GM18505 (cell line): ENCODE data around the gene RARRES1.

ENCODE experiments used
- ATAC-seq: cut with Tn5 transposase; IDR thresholded peaks from one replicate; pipeline ENCODE4 v1.9.1; 2021; ENCODE audit not compliant: unreplicated experiment
- POLR2A ChIP-seq: IDR thresholded peaks from 4 replicates; pipeline ENCODE4 v1.6.1; 2011; ENCODE audit warnings: borderline replicate concordance; ENCODE audit not compliant: insufficient read depth, insufficient read length; ENCODE audit errors: extremely low read depth

RARRES1 gene

DNA sequence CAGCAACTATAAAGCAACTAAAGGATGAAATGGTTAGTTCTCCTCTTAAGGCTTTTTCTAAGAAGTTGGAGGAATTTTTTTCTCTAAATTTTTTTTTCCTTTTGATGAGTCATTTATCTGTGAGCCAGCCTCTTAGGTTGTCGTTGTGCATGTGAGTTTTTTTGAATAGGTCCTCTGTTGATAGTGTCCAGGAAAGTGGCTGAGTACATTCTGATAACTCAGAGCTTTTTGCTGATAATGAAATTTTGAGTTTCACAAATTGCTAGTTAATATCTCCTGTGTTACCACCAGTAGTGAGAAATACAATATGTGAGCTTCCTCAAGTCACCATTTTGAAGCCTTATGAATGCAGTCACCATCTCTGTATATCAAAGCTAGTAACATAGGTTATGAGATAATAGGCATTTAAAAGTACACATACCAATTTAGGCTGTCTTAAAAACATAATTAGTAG lies 52.7 kb downstream of the RARRES1 start:
- TF ChIP-seq POLR2A = no peak
- ATAC-seq = no peak

DNA sequence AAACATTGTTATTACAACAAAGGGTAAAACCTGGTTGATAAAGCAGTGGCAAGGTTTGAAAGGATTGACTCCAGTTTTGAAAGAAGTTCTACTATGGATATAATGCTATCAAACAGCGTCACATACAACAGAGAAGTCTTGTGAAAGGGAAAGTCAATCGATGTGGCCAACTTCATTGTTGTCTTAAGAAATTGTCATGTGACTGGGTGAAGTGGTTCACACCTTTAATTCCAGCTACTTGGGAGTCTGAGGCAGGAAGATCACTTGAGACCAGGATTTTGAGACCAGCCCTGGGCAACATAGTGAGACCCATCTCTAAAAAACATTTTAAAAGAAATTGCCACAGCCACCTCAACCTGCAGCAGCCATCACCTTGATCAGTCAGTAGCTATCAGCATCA lies 53.6 kb downstream of the RARRES1 start:
- no peak for TF ChIP-seq POLR2A
- ATAC-seq = no peak

DNA sequence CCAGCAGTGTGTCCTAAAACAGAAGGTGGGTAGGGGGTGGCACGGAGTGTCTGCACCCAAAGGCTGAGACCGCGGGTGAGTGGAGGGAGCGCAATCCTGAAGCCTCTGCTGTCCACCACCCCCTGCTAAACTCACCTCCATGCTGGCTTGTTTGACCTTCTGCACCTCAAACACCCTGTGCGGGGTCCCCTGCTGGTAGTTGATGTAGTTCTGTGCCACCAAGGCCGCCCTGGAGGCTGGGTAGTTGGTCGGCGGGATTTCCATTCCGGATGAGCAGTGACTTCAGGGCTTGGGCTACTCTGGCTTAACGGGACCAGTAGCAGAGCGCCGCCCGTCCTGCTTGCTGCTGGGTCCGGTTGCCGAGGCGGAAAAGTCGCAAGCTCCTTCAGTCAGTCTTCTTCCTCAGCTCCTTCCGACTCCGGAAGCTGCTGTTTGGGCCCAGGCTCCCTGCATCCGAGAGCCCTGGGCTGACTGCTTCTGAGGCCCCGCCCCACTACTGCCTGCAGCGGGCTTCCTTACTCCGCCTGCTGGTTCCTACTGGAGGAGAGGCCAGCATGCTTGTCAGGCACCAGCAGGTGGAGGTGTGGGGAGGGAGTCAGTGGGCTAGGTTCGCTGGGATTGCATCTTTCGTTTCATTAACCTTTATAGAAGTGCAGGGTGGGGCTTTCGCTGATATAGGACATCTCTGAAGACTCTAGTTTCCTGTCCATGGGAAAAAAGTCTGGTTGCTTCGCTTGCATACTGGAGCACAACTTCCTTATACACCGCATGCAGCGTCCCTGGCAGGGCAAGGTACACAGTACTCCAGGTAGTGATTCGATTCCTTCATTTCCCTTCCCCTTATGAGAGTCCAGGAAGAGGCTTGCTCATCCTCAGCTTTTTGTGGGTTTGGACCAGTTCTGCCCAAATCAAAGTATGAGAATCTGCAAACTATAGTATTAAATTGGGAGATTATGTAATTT lies 59.8 kb downstream of the RARRES1 start, which contains the start of gene LXN:
LXN (minus strand) TSS at position 434 of the 962 bp plus-strand sequence; CDS start at position 264, 170 bp downstream.
- ATAC-seq = peak; percentile 100
- peak; percentile 81 for TF ChIP-seq POLR2A

GRCh38 chr3:158671821-158672214 lies 60.4 kb downstream of the RARRES1 start:
- no peak for ATAC-seq
- no peak for TF ChIP-seq POLR2A

DNA sequence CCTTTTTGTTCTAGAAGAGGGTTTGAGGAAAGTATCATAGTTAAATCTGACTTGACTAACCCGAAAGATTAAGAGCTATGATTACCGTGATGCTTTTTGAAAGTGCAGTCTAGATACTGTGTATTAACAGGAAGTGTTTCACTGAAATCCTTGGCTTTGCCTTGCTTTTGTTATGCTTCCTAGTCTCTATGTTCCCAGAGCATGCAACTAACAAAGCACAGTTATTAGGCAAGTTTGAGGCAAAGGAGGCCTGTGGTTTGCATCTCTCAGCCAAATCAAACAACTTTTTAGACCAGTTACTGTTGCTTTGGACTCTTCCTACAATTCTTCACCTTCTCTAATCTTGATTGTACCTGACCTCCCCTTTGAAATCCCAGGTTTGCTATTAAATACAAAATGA lies 63.8 kb downstream of the RARRES1 start:
- ATAC-seq = no peak
- no peak for TF ChIP-seq POLR2A

DNA sequence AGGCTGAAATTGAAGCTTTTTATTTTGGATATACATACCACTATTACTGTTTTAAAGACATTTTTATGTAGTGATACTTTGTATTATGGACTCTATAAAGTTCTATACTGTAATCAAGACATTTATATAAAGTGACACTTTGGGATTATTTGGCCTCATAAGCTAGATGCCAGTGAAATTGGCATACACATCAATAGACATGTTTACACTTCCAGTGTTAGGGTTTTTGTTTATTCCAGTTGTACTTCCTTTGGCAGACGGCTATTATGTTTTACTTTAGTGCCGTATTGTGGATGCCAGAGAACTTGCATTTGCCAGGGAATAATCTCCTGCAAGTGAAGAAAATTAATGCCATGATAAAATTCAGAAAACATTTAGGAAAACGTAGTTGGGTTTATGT lies 65.8 kb downstream of the RARRES1 start:
- no peak for TF ChIP-seq POLR2A
- no peak for ATAC-seq

DNA sequence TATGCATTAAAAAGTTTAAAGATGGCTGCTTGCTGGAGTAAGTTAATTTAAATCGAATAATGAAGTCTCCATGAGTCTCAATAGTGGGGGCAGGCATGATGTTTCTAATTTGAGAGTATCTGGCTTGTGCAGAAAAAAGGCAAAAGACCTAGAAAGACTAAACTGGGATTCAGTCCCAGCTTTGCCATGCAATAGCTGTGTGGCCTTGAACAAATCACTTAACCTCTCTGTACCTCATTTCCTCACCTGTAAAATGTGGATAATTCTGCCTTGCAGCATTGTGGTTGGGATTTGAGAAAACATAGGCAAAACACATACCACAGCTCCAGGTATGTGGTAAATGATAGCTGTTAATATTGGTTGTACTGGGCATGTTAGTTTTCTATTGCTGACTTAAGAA lies 68.4 kb downstream of the RARRES1 start:
- no peak for TF ChIP-seq POLR2A
- no peak for ATAC-seq

- TF ChIP-seq POLR2A = no peak
- ATAC-seq = no peak
Measured at GRCh38 chr3:158663246-158663645, 69.0 kb downstream of the RARRES1 start.

- ATAC-seq = no peak
- no peak for TF ChIP-seq POLR2A
Measured at GRCh38 chr3:158660711-158661110, 71.5 kb downstream of the RARRES1 start.

DNA sequence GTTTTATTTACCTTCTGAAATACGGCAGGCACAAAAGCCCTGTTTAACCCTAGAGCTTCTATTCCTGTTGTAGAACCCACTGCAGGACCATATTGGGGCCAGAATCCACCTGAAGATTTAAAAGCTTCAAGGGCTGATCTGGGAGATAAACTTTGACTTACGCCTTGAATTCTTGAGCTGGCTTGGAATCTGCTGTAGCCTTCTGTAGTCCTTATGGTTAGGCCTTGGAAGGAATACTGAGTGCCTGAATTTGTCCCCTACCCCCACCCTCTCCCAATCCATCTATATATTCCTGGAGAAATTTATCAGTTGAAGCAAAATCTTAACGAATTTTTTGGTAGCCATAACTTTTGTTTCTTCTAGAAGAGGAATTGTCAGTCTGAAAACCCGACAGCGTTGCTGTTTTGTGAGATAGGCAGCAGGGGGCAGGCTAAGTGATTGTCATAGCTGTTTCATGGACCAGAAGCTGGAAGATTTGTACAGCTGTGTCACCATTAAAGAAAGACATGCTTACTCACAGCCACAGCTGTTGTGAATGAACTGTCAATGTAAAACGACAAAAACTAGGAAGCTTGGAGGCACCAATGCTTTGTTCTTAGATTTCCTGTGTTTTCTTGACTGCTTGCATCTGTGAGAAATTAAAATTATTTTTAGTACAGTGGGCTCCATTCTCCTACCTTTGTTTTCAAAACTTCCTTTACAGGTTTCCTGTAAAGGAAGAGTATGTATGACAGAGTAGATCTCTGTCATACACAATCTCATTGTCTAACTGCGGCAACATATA lies 72.6 kb downstream of the RARRES1 start:
- ATAC-seq = peak; percentile 95
- no peak for TF ChIP-seq POLR2A

GRCh38 chr3:158658889-158659288 lies 73.4 kb downstream of the RARRES1 start:
- TF ChIP-seq POLR2A = no peak
- no peak for ATAC-seq

DNA sequence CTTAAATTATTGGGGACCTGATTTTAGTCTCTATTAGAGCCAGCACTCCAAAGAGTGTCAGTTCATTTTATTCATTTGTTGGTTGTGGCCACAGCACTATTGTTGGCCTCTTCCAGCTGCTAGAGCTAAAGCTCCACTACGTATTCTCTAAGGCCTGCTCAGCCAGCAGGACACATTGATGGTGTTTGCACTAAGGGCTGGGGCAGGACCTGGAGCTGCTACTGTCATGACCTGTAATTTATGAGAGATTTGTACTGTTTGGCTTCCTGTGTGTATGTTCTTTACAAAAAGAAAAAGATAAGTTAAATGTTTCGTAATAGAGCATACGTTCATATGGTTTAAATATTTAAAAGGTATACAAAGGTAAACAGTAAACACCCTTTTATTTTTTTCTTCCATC lies 79.8 kb downstream of the RARRES1 start:
- no peak for TF ChIP-seq POLR2A
- ATAC-seq = no peak

DNA sequence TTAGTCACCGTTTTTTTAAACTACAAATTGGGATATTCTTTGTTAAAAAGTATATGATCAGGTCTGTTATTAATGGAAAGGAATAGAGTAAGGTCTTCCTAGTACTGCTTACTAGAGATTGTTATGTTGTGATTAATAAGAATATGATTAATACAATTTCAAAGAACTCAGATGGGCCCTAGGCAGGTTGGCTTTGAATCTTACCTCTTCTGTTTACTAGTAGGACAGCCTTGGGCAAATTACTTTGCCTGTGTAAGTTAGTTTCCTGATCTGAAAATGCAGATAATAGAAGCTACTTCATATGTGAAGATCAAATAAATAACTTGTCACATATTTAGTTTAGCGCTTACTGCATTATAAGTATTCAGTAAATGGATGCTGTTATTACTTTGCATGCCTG lies 81.1 kb downstream of the RARRES1 start:
- ATAC-seq = no peak
- no peak for TF ChIP-seq POLR2A
